H9 (cell line): ENCODE results near the gene MAPK14. TPM values are rescaled to one million over a fixed set of nuclear protein-coding genes. Genes with fewer than 3 reads are reported as not detected.
A peak's percentile ranks its signal among the peaks of the same experiment; 100 is the strongest.

ENCODE experiments used
- DNase-seq: peaks from one replicate; pipeline ENCODE4 v3.0.0-alpha.2; 2017
- H2AFZ ChIP-seq: one replicate; pipeline ENCODE4 v1.6.1; 2013; ENCODE audit warnings: mild to moderate bottlenecking, low read length, control low read depth, moderate library complexity
- H2AK5ac ChIP-seq: 2 replicates; pipeline ENCODE4 v1.6.1; 2013; ENCODE audit warnings: low read length, control low read depth, mixed read lengths; ENCODE audit not compliant: insufficient read length
- H2BK120ac ChIP-seq: one replicate; pipeline ENCODE4 v1.6.1; 2013; ENCODE audit warnings: low read depth, mild to moderate bottlenecking, low read length, control low read depth, inconsistent platforms; ENCODE audit not compliant: poor library complexity, severe bottlenecking
- H2BK12ac ChIP-seq: 2 replicates; pipeline ENCODE4 v1.6.1; 2013; ENCODE audit warnings: low read length, control low read depth, mixed read lengths, low read depth; ENCODE audit not compliant: insufficient read length
- H2BK15ac ChIP-seq: 2 replicates; pipeline ENCODE4 v1.6.1; 2013; ENCODE audit warnings: low read depth, low read length, control low read depth
- H2BK20ac ChIP-seq: one replicate; pipeline ENCODE4 v1.6.1; 2013; ENCODE audit warnings: low read depth, mild to moderate bottlenecking, low read length, control low read depth, inconsistent platforms; ENCODE audit not compliant: poor library complexity, severe bottlenecking
- H2BK5ac ChIP-seq: 2 replicates; pipeline ENCODE4 v1.6.1; 2013; ENCODE audit warnings: low read length, control low read depth, mixed read lengths; ENCODE audit not compliant: insufficient read length
- H3K14ac ChIP-seq: 2 replicates; pipeline ENCODE4 v1.6.1; 2013; ENCODE audit warnings: low read length, control low read depth; ENCODE audit not compliant: insufficient read depth
- H3K18ac ChIP-seq: 2 replicates; pipeline ENCODE4 v1.6.1; 2013; ENCODE audit warnings: low read depth, mild to moderate bottlenecking, mixed read lengths, low read length, control low read depth; ENCODE audit not compliant: insufficient read length
- H3K23ac ChIP-seq: 2 replicates; pipeline ENCODE4 v1.6.1; 2013; ENCODE audit warnings: low read length, control low read depth, mixed read lengths, low read depth; ENCODE audit not compliant: insufficient read length
- H3K23me2 ChIP-seq: 2 replicates; pipeline ENCODE4 v1.6.1; 2013; ENCODE audit warnings: low read depth, mild to moderate bottlenecking, mixed read lengths, low read length, control low read depth; ENCODE audit not compliant: insufficient read length, poor library complexity, severe bottlenecking
- H3K27ac ChIP-seq: 2 replicates; pipeline ENCODE4 v1.5.1; 2013; ENCODE audit warnings: low read length, control low read depth, mixed read lengths, low read depth; ENCODE audit not compliant: insufficient read length
- H3K27me3 ChIP-seq: 2 replicates; pipeline ENCODE4 v1.6.1; 2013; ENCODE audit warnings: low read length, control low read depth, inconsistent platforms; ENCODE audit not compliant: insufficient read depth
- H3K4ac ChIP-seq: 2 replicates; pipeline ENCODE4 v1.6.1; 2013; ENCODE audit warnings: low read depth, mild to moderate bottlenecking, control low read depth, inconsistent platforms, low read length, moderate library complexity
- H3K4me1 ChIP-seq: 2 replicates; pipeline ENCODE4 v1.6.1; 2013; ENCODE audit warnings: low read length, control low read depth, inconsistent platforms; ENCODE audit not compliant: insufficient read depth
- H3K4me2 ChIP-seq: 2 replicates; pipeline ENCODE4 v1.6.1; 2013; ENCODE audit warnings: low read length, control low read depth, mixed read lengths; ENCODE audit not compliant: insufficient read length, insufficient read depth
- H3K56ac ChIP-seq: 2 replicates; pipeline ENCODE4 v1.6.1; 2013; ENCODE audit warnings: low read depth, mild to moderate bottlenecking, mixed read lengths, low read length, control low read depth; ENCODE audit not compliant: insufficient read length
- H3K79me1 ChIP-seq: 2 replicates; pipeline ENCODE4 v1.6.1; 2013; ENCODE audit warnings: low read depth, mild to moderate bottlenecking, moderate library complexity, low read length, control low read depth, inconsistent platforms; ENCODE audit not compliant: insufficient read depth, poor library complexity, severe bottlenecking
- H3K79me2 ChIP-seq: 2 replicates; pipeline ENCODE4 v1.6.1; 2013; ENCODE audit warnings: low read length, control low read depth, inconsistent platforms; ENCODE audit not compliant: insufficient read depth
- H3K9ac ChIP-seq: 2 replicates; pipeline ENCODE4 v1.6.1; 2013; ENCODE audit warnings: low read length, control low read depth, mixed read lengths; ENCODE audit not compliant: insufficient read length; ENCODE audit errors: extremely low read depth
- H3K9me3 ChIP-seq: one replicate; pipeline ENCODE4 v1.6.1; 2013; ENCODE audit warnings: low read depth, low read length, inconsistent platforms; ENCODE audit not compliant: control insufficient read depth
- H3T11ph ChIP-seq: one replicate; pipeline ENCODE4 v1.6.1; 2013; ENCODE audit warnings: mild to moderate bottlenecking, low read length, control low read depth, inconsistent platforms
- H4K20me1 ChIP-seq: one replicate; pipeline ENCODE4 v1.6.1; 2013; ENCODE audit not compliant: control insufficient read depth, insufficient read length, insufficient read depth
- H4K5ac ChIP-seq: 2 replicates; pipeline ENCODE4 v1.6.1; 2013; ENCODE audit warnings: low read depth, mild to moderate bottlenecking, mixed read lengths, low read length, control low read depth; ENCODE audit not compliant: insufficient read length
- H4K8ac ChIP-seq: replicated peaks from 2 replicates; pipeline ENCODE4 v1.6.1; 2013; ENCODE audit warnings: low read length, control low read depth, mixed read lengths, low read depth; ENCODE audit not compliant: insufficient read length
- H4K91ac ChIP-seq: 2 replicates; pipeline ENCODE4 v1.6.1; 2013; ENCODE audit warnings: low read depth, mild to moderate bottlenecking, moderate library complexity, mixed read lengths, low read length, control low read depth; ENCODE audit not compliant: insufficient read length
- H3K27ac Mint-ChIP-seq, 3 experiments: 2 replicates in 2 of 3; 3 replicates in 1 of 3; pipeline ENCODE4 v1.8.0; 2020 to 2021; ENCODE audit warnings: mixed read lengths in 3 of 3, mild to moderate bottlenecking in 1 of 3, moderate library complexity in 1 of 3
- H3K27me3 Mint-ChIP-seq: 2 replicates; pipeline ENCODE4 v1.8.0; 2021; ENCODE audit warnings: low read depth, mild to moderate bottlenecking, moderate library complexity, mixed read lengths
- H3K36me3 Mint-ChIP-seq, 3 experiments: 2 replicates in 2 of 3; 3 replicates in 1 of 3; pipeline ENCODE4 v1.8.0; 2020 to 2021; ENCODE audit warnings: low read depth in 3 of 3, mixed read lengths in 3 of 3; ENCODE audit not compliant: insufficient read depth in 1 of 3
- H3K4me1 Mint-ChIP-seq, 2 experiments: 2 replicates each; pipeline ENCODE4 v1.8.0; 2020; ENCODE audit warnings: mixed read lengths in 2 of 2
- H3K4me3 Mint-ChIP-seq, 2 experiments: 2 replicates in 1 of 2; 3 replicates in 1 of 2; pipeline ENCODE4 v1.8.0; 2020 to 2021; ENCODE audit warnings: mild to moderate bottlenecking in 2 of 2, mixed read lengths in 2 of 2, moderate library complexity in 1 of 2
- H3K9me3 Mint-ChIP-seq, 2 experiments: 2 replicates in 1 of 2; 3 replicates in 1 of 2; pipeline ENCODE4 v1.8.0; 2020; ENCODE audit warnings: mild to moderate bottlenecking in 2 of 2, mixed read lengths in 2 of 2, moderate library complexity in 1 of 2
- CTCF ChIP-seq: fragments of 200-600 bp; sonication (generic); conservative IDR thresholded peaks from 3 replicates; pipeline ENCODE4 v1.8.0; 2021; ENCODE audit warnings: antibody characterized with exemption, mild to moderate bottlenecking
- WGBS: extraction: QIAGEN DNeasy Blood & Tissue Kit; methylation state at CpG from one replicate; pipeline ENCODE4 v1.1.7; 2013; ENCODE audit warnings: missing lambda C conversion rate, low lambda C conversion rate, mixed read lengths; ENCODE audit not compliant: insufficient read length; ENCODE audit errors: extremely low coverage; 5-methylcytosine and 5-hydroxymethylcytosine counted together
- total RNA-seq: library from RNA; stranded (reverse); gene quantifications from 2 replicates; pipeline ENCODE4 v1.2.1, GENCODE V29; 2021

Gene MAPK14
- total RNA-seq, 1 experiment from 2014 or later: 40.5 TPM

- Histone ChIP-seq H2AFZ (no peak overlapping the region), H2BK120ac (no peak overlapping the region), H3K9me3 (no peaks in the 10 kb centered on the region), H3K4me2 (no peak overlapping the region), H3K4me1 (no peaks in the 10 kb centered on the region), H3K4ac (no peak overlapping the region), H3K23me2 (no peaks in the 10 kb centered on the region), H3T11ph (no peak overlapping the region), H2AK5ac (no peak overlapping the region), H2BK15ac (no peak overlapping the region), H3K79me2 (no peaks in the 10 kb centered on the region), H3K27ac (no peak overlapping the region), H2BK5ac (no peak overlapping the region), H4K5ac (no peak overlapping the region), H3K23ac (no peak overlapping the region), H4K20me1 (no peaks in the 10 kb centered on the region), H4K91ac (no peak overlapping the region), H3K14ac (no peak overlapping the region), H3K27me3 (no peaks in the 10 kb centered on the region), H2BK20ac (no peak overlapping the region), H4K8ac (no peak overlapping the region), H3K9ac (no peak overlapping the region), H3K56ac (no peak overlapping the region), H3K79me1 (no peaks in the 10 kb centered on the region), H2BK12ac (no peak overlapping the region), H3K18ac (no peak overlapping the region)
- Mint-ChIP-seq H3K27ac (peak overlapping the region in 1 of 3 experiments; percentile 47; a peak in 2 of 7 replicates), H3K36me3 (peaks cover 0 to 9% (median 0%) of the 10 kb centered on the region in 3 experiments; a peak in 3 of 7 replicates), H3K4me3 (no peak overlapping the region), H3K27me3 (peaks cover under 1% of the 10 kb centered on the region; the same call in 1 of the 2 replicates), H3K4me1 (peaks cover 20 to 26% of the 10 kb centered on the region in 2 experiments), H3K9me3 (no peaks in the 10 kb centered on the region; a peak in 1 of 5 replicates)
- no peak for DNase-seq
- no CpG with 5 or more reads among the region's 4 CpGs for WGBS
- no peak for TF ChIP-seq CTCF
Measured at GRCh38 chr6:36141961-36142360, 114.4 kb downstream of the MAPK14 start.
